GM21737 (cell line): Measurements from ENCODE around the gene MXRA8.
A peak's percentile ranks its signal among the peaks of the same experiment; 100 is the strongest.

ENCODE experiments used
- ATAC-seq: cut with Tn5 transposase; IDR thresholded peaks from one replicate; pipeline ENCODE4 v1.9.1; 2021; ENCODE audit warnings: mild to moderate bottlenecking, moderate library complexity; ENCODE audit not compliant: unreplicated experiment

MXRA8 gene

DNA sequence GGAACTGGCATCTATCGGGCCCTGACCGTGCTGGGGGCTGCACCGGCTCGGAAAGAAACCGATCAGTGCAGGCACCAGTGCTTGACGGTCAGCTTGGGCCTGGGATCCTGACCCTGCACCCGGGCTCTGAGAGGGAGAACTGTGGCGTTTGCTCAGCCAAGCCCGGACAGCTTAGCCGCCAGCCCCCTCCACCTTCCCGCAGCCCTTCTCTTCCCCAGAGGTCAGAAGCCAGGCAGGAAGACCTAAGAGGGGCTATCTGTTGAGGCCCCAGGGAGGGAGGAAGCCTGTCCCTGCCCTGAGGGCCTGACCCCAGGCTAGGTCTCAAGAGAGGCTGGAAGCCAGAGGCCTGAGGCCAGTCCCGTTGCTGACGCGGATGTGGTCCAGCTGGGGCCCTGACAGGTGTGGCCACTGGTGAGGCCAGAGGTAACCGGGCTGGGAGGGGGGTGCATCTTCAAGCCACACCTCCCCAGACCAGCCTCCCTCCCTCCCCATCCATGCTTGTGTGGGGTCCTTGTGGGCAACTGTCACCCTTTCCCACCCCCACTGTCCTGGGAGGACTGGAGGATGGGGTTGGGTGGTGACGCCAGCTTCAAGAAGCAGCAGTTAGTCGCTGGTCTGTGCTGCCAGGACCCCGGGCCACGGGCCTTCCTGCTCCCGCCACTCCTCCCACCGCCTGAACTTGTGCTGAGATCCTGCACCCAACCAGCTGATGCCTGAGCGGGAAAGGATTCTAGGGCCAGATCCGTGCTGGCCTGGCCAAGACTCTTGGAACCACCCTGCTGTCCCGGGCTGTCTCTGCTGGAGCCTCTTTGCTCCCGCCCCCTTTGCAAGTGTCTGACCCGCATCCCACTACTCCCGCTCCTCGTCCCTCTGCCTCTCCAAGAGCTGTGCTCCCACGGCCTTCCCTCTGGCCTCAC is 6.6 kb downstream of the MXRA8 start:
- ATAC-seq, result no peak

DNA sequence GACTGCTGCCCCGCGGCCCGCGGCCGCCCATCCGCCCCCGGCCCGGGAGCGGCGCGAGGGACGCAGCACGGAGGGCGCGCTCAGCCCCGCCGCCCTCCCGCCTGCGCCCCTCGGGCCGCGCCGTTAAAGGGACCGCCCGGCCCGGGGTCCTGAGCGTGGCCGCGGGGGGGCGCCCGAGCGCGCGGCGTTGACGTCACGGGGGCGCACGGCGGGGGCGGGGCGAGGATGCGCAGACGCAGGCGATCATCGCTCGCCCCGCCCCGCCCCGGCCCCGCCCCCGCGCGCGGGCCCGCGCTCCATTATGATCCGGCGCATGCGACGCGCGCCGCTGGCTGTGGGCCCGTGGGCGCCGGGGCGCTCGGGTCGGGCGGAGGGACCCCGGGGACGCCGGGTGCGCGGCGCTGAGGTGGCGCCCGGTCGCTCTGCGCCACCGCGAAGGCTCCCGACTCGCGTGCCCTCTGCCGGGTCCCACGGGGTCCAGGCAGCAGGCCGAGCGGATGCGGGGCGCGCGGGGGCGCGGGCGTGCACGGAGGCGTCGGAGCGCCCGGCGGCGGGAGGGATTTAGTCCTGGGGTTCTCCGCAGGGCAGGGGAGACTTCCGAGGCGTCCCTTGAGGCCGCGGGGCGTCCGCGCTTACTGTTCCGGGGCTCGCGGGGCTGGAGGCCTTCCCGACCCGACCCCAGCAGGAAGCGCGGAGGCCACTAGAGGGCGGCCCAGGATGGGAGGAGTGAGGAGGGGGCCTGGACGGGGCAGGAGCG is 8.9 kb downstream of the MXRA8 start, which contains the start of gene DVL1:
DVL1 (minus strand) TSS at position 163 of the 757 bp plus-strand sequence. CDS start 353 bp downstream, outside the sequence.
- ATAC-seq, result peak; percentile 45

GRCh38 chr1:1348420-1349255 is 9.7 kb downstream of the MXRA8 start:
- peak; percentile 33 for ATAC-seq

GRCh38 chr1:1347663-1348419 is 10.5 kb downstream of the MXRA8 start:
- no peak for ATAC-seq

GRCh38 chr1:1347026-1347595 is 11.2 kb downstream of the MXRA8 start:
- no peak for ATAC-seq

GRCh38 chr1:1346501-1346890 is 11.9 kb downstream of the MXRA8 start:
- no peak for ATAC-seq

DNA sequence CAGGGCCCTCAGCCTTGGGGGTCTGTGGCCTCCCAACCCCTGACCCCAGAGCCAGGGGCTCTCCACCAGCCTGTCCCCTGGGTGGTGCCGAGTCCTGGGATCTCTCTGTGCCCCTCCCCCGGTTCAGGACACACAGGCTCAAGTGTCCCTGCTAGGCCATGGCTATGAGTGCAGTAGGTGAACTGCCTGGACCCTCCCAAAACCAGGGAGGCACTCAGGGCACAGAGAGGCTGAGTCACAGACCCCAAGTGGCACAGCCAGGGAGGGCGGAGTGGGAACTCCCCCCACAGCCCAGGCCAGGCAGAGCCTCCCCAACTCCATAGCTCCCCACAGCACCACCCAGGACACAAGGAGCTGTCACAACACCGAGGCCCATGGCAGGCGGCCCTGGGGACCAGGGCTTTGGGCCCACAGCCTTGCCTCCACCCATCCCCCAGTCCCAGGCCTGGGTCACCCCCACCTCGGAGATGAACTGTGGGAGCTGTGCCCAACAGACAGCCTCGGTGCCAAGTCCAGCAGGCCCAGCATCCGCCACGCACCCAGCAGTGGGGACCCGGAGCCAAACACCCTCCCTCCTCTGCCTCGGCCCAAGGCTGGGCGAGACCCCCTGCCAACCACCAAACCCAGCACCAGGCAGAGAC is 12.4 kb downstream of the MXRA8 start:
- no peak for ATAC-seq

DNA sequence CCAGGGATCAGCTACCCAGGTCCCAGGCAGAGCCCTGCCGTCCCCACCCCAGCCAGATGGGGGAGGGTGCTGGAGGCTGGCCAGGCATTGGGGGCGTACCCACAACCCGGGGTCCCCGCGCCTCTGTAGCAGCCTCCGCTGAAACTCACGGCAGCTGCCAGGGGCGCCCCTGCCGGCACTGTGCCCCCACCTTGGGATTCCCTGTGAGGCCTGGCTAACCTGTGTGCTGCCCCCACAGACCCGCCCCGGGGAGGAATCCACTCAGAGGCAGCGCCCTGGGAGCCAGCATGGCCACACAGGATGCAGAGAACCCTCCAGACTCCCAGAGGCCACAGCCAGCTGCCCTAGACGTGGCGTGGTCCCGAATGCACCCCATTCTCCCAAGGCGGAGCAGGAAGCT is 13.0 kb downstream of the MXRA8 start:
- ATAC-seq, result no peak

DNA sequence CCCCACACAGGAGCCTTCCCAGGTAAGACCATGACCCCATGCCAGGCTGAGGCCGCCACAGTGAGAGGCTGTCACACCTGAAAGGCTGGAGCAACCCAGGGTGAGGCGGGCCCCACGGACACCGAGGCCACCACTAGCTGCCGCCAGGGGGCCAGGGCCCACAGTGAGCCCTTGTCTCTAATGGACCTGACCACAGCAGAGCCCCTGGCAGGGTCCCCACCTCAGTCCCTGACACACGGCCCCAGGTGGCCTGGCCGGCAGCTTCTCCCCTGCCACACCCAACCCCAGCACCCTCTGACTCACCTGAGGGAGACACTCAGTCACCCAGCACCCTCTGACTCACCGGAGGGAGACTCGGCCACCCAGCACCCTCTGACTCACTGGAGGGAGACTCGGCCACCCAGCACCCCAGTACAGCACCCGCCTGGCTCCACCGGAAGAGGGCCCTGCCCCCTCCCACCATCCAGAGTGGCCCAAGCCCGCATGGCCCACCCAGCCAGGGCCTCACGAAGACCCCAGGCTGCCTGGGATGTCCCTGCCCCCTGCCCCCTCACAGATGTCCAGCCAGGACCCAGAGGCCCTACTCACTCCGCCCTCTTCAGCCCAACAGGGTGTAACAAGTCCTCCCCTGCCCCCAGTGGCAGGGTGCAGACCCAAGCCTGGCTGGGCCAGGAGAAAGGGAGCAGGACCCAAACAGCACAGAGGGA is 13.5 kb downstream of the MXRA8 start:
- no peak for ATAC-seq

GRCh38 chr1:1343811-1344421 is 14.4 kb downstream of the MXRA8 start:
- no peak for ATAC-seq

GRCh38 chr1:1342584-1343115 is 15.7 kb downstream of the MXRA8 start:
- ATAC-seq, result no peak

DNA sequence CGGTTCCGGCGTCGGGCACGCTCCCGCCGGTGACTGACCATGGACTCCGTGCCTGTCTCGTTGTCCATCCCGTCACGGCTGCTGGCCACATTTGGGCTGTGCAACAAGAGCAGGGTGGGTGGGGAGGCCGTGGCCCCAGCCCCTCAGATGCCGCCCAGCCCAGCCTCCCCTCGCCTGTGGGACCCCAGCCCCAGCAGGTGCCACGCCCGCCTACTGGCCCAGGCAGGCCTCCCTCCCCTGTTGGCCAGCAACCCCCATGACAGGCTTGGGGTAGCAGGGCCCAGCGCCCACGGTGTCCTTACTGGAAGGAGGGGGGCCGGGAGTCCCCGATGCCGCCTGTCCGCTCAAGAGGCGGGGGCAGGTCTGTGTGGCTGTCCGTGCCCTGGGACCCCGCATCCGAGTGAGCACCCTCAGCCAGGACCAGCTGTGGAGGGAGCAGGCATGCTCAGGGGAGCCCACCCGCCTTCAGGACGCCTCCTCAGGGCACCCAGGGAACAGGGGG is 16.2 kb downstream of the MXRA8 start:
- no peak for ATAC-seq

DNA sequence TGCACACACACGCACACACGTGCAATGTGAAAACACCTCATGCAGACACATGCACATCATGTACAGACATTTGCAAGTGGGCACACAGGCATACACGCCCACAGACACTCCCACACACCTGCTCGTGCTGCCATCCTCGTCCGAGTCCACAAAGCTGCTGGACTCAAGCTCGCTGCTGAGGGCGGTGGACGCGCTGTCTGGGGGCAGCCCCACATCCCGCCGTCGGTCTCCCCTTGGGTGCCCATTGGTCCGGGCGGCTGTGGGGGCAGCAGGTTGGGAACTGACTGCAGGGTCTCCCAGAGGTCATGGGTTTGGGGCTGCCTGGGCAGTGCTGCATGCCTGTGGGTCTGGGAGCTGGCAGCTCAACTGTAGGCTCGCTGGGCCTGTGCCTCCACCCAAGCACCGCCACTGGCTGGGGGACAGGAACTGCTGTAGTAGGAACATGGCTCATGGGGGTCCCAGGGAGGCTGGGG is 16.8 kb downstream of the MXRA8 start:
- no peak for ATAC-seq

- no peak for ATAC-seq
Measured at GRCh38 chr1:1340791-1341548, 17.4 kb downstream of the MXRA8 start.

- ATAC-seq, result no peak
Measured at GRCh38 chr1:1340185-1340584, 18.2 kb downstream of the MXRA8 start.

- no peak for ATAC-seq
Measured at GRCh38 chr1:1338278-1338677, 20.1 kb downstream of the MXRA8 start.

- no peak for ATAC-seq
Measured at GRCh38 chr1:1337793-1338147, 20.6 kb downstream of the MXRA8 start.
